Measurements from ENCODE around the gene GJE1.
"Not testable (repeated sequence)": the region's sequence is repeated elsewhere in the genome, so short reads cannot be mapped to it uniquely, and the experiment has no call there.

Gene GJE1

DNA sequence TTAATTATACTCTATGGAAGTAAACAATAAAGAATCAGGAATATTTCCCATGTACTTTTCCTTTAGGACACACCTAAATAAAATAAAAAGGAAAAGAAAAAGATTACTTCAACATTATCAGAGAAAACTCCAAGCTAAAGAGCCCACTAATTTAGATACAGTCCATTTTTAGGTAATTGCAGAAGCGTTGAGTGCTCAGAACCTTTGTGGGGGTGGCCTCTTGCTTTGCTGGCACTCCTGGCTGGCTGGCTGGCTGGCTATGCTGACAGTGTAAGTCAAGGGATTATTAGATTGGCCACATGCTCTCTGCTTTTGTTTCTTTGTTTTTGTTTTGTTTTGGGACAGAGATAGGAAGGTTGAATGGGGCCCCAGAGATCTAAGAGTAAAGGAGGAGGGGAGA, at the start of gene GJE1:
TSS of gene GJE1 (plus strand) at position 301 of the 400 bp plus-strand sequence. CDS start 234 bp downstream, outside the sequence.
- DNase-seq: no peak

DNA sequence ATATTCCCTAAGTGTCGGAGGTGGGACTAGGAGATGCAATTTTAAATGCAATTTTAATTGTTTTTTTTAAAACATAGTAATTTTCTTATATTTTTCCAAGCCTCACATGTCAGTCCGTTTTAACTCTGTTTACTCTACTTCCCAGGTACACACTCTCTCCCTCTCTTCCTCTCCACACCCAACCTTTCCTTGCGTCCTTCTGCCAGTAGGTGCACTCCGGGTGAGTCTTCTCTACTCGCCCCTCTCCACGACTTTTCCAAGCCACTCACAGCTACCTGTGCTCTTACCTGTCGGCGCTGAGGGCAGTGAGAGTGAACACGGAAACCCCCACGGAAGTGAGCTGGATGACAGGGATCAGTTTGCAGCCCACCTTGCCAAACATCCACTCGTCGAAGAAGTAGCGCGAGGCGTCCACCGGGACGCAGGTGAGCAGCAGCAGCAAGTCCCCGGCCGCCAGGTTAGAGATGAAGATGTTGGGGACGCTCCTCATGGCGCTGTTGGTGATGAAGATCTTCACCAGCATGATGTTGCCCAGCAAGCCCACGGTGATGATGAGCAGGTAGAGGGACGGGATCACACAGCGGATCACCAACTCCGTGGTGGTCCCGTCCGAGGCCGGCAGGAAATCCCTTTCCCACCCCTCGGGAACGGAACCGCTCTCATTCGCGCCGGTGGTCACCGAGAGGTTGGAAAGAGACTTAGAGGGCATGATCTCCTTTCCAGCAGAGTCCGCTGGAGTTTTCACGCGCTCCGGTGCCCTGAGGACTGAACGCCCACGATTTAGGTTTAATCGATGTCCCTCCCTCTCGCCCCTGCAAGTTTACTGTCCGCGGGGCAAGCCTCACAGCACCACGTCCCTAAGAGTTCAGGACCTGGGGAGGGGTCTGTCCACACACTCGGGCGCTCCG, 44.5 kb upstream of the GJE1 start:
- DNase-seq: no peak

DNA sequence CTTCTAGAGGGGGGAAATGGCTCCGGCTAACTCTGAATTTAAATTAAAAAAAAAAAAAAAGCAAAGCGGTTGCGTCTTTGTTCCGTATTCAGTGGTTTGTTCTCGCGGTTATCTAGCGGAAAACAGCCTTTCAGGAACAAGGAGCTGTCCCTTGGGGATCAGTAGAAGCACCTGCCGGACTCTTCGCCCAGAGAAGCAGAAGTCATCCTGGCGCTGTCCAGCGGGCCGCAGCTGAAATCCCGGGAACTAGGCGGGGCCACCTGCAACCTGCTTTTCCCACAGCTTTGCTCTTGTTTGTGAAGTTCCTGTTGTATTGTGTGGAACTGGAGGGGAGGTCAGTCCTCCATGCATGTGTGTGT, 43.9 kb upstream of the GJE1 start:
- peak; percentile 9 for DNase-seq

DNA sequence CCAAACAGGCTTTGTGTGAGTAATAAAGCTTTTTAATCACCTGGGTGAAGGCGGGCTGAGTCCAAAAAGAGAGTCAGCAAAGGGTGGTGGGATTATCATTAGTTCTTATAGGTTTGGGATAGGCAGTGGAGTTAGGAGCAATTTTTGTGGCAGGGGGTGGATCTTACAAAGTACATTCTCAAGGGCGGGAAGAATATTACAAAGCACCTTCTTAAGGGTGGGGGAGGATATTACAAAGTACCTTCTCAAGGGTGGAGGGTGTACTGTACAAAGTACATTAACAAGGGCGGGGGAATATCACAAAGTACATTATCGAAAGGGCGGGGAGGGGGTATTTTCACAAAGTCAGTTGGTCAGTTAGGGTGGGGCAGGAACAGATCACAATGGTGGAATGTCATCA, 27.9 kb upstream of the GJE1 start:
- not testable (repeated sequence) for DNase-seq

DNA sequence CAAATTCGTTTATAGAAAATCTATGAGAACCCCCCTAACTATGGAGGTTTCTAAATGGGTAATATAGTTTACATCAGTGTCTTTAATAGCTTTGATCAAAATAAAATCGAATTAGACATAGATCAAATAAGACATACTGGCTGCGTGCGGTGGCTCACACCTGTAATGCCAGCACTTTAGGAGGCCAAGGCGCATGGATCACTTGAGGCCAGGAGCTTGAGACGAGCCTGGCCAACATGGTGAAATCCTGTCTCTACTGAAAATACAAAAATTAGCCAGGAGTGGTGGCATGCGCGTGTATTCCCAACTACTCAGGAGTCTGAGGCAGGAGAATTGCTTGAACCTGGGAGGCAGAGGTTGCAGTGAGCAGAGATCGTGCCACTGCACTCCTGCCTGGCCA, 21.9 kb upstream of the GJE1 start:
- not testable (repeated sequence) for DNase-seq

DNA sequence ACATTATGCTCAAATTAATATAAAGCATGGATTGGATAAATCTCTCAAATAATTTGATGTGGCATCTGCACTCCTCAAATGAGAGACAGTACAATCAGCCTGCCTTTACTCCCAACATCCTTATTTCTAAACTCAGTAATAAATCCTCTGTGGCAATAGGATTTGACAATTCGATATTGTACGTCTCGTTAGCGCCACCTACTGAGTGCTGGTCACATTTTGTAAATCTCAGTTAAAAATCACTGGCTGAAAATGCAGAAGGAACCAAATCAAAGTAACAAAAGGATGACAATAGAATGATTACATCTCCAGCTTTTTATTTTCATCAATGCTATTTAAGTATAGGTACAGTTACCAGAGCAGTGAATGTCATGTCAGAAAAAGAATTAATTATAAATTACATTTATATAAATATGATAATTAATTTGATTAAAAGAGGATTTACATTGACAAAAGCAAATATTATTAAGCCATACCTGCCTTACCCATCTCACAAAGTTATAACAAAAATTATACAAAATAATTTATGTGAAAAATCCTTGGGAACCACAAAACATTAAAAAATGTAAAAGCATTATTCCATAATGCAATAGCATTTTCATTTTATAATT, 20.2 kb upstream of the GJE1 start:
- peak; percentile 56 for DNase-seq

DNA sequence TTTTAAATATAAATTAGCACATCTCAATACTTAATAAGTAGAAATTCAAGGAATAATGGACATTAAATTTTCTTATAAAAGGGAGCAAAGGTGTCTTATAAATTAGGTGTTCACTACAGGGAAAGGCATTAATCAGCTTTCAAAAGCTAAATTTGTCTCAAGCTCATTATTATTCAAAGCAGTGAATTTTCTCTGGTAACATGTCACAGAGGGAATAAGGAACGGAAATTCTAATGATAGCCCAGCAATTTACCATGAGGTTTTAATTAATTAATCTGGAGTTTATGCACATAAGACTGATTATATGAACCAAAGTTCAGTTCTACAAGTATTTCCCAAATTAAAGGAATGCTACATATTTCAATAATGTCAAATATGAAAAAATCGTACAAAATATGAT, 15.4 kb upstream of the GJE1 start:
- DNase-seq: no peak

GRCh38 chr6:142118328-142118727, 14.4 kb upstream of the GJE1 start:
- DNase-seq: no peak

- no peak for DNase-seq
Observed at GRCh38 chr6:142118925-142119324, 13.8 kb upstream of the GJE1 start.

DNA sequence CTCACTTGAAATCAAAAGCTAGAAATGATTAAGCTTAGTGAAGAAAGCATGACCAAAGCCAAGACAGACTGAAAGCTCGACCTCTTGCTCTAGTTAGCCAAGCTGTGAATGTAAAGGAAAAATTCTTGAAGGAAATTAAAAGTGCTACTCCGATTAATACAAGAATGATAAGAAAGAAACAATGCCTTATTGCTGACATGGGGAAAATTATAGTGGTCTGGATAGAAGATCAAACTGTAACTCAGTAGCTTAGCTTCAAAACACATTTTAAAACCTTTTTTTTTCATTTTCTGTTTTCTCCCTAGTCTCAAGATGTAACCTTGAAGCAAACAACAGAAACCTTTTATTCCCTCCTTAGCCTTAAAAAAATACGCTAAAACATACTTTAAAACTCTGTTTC, 11.4 kb upstream of the GJE1 start:
- no peak for DNase-seq

DNA sequence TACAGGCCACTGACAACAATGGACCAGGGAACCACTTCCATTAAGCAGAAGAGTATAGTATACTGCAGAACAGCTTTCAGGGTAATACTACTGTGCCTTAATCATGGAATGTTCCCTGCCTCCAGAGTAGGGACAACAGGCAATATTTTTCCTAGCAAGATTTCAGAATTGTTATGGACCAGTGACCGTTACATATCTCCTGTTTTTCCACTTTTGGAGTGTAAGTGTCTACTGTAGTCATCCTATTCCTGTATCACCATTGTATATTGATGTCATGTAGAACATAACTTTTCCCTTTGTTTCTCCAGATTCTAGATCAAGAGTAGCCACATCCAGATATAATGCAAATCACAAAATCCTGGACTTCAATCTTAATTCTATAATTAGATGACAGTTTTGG, 1.9 kb upstream of the GJE1 start:
- DNase-seq: no peak

GRCh38 chr6:142138876-142139275, 6.2 kb downstream of the GJE1 start:
- DNase-seq: no peak

- not testable (repeated sequence) for DNase-seq
Observed at GRCh38 chr6:142141531-142141930, 8.8 kb downstream of the GJE1 start.

DNA sequence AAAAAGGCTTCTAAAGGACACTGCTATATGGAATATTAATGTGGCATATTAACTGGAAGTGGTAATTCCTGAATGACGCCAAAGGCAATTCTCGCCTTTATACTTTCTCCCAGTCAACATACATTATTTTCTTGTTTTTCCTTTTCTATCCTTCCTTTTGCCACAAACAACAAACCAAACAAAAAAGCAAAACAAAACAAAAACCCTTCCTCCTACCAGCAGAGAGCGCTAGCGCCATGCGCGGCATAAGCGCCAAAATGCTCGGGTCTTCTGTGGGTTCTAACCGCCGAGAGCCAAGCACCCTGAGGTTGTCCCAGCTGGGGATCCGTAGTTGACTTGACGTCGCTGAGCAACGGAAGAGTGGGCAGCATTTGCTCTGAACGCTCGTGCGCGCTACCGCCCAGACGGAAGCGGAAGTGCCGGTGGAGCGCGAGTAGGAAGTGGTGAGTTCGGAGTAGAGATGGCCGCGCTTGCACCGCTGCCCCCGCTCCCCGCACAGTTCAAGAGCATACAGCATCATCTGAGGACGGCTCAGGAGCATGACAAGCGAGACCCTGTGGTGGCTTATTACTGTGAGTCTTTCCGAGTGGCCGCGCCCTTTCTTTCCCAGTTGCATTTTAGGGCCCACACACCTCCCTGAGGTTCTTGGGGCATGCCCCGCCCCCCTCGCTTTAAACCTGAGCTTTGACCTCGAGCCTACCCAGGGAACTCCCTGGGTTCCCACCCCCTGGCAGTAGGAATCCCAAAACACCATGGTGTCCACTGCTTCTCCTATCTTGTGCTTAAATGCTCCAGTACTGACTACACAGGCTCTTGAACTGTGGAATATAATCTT, 14.3 kb downstream of the GJE1 start, which contains the start of the genes NMBR and VTA1:
TSS of gene NMBR (minus strand) at position 295 of the 835 bp plus-strand sequence. CDS start 58,464 bp downstream, outside the sequence.
TSS of gene VTA1 (plus strand) at position 436 of the 835 bp plus-strand sequence. CDS start at position 461, 25 bp downstream.
- DNase-seq: peak; percentile 100

DNA sequence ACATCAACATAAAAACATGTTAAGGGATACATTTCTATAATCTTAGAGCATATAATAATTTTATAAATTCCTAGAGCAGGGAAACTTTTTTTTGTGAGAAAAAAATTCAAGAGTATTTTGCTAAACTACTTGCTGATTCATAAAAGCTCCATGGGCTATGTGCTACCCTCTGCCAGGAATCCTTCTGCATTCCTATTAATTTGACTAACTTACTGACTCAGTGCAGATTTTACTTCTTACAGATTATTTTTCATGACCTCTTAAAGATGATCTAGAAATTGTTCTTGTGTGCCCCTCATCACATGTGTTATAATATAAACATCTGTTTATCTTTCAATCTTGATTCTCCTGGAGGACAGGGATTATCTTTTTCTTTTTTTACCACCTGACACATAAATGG, 20.0 kb downstream of the GJE1 start:
- DNase-seq: peak; percentile 88

DNA sequence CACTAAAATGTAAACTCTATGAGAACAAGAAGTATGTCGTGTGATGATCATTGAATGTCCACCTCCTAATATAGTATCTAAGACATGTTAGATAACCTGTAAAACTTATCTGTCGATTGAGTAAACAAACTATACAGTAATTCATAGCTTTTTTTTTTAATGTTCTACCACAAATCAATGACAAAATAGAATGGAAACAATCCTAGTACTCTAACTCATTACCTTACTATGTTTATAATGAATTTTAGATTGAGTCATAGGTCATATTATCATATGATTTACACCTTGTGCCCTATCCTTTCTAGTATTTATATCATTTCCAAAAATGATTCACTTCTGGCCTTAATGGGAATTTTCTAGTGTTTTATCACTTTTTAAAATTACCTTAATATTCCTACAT, 20.5 kb downstream of the GJE1 start:
- DNase-seq: peak; percentile 34

DNA sequence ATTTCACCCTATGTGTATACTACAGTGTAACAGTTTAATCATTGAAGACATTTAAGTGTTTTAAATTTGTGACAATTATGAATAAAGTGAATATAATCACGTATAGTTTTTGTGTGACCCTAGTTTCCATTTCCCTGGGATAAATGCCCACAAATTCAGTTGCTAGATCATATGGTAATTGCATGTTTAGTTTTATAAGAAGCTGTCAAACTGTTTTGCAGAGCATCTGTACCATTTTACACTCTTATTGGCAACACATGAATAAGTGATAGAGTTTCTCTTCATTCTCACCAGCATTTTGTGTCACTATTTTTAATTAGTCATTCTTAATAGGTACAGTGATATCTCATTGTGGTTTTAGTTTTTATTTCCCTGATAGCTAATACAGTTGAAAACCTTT, 21.6 kb downstream of the GJE1 start:
- DNase-seq: no peak

DNA sequence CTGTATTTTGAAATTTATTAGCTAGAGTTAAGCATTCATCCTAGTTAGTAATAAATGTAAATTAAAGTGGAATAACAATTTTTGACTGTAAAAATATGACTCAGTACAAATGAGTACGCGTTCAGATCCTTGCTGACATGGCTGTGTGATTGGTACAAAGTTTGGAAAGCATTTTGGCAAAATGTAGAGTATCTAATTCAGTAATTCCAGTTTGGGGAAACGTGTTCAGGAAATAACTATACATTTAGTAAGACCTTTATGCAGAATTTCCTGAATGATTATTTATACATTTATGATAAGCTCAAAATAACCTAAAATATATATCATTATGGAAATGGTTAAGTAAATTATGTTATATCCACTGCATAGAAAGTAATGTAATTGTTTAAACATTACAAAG, 22.4 kb downstream of the GJE1 start:
- DNase-seq: no peak

- peak; percentile 22 for DNase-seq
Observed at GRCh38 chr6:142155895-142156757, 23.4 kb downstream of the GJE1 start.

DNA sequence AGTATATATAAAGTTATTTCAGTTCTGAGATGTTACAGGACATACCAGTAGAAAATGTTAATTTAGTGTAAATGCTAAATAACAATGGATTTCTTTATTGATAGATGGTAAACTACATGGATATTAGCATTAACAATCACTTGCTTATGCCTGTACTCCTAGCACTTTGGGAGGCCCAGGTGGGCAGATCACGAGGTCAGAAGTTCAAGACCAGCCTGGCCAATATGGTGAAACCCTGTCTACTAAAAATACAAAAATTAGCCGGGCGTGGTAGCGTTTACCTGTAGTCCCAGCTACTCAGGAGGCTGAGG, 24.0 kb downstream of the GJE1 start:
- not testable (repeated sequence) for DNase-seq

DNA sequence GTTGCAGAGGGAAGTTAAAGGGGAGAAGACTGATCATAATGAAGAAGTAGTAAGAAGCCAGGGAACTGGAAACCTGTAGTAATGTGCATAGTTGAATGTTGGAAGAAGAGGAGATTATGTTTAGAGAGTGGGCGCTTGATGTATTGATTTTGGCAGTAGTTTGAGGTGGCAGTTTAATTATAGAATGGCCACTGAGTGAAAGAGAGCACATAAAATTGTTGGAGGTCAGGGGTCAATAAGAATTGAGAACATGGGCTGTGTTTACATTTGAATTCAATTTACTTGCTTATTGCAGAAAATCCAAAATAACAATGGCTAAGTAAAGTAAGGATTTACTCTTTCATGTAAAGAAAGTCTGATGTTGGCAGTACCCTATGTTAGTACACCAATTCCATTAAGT, 30.1 kb downstream of the GJE1 start:
- no peak for DNase-seq

DNA sequence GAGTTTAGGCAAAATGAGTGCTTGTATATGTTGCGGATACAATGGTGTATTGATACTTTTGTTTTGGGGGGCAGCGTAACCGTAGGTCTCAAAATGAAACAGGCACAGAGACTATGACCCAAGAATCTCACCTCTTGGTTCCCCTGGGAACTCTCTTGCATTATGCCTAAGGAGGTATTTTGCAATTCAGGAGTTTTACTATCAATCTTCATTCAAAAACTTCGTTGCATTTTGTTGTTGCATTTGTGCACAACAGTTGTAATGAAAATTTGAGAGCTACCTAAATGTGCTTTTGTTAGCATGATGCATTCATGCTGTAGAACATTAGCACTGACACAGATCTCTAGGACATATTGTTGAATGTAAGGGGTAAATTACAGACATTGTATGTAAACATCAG, 32.5 kb downstream of the GJE1 start:
- no peak for DNase-seq
